GM23248 (cell line): ENCODE results near the gene KCNC1. TPM values are rescaled to one million over a fixed set of nuclear protein-coding genes. Genes with fewer than 3 reads are reported as not detected.

Experiments used
- DNase-seq: peaks from one replicate; pipeline ENCODE4 v3.0.0-alpha.2; 2015
- H2AFZ ChIP-seq: fragments of 200-600 bp; sonication (generic); 2 replicates; pipeline ENCODE4 v1.6.1; 2016; ENCODE audit warnings: antibody characterized with exemption
- H3F3A ChIP-seq: fragments of 200-600 bp; sonication (generic); 2 replicates; pipeline ENCODE4 v1.6.1; 2016; ENCODE audit warnings: mild to moderate bottlenecking, antibody characterized with exemption, mixed run types; ENCODE audit not compliant: insufficient read depth
- H3K27ac ChIP-seq: fragments of 200-600 bp; sonication (generic); 2 replicates; pipeline ENCODE4 v1.5.1; 2016; ENCODE audit warnings: mild to moderate bottlenecking
- H3K27me3 ChIP-seq: fragments of 200-600 bp; sonication (generic); replicated peaks from 2 replicates; pipeline ENCODE4 v1.6.1; 2016; ENCODE audit warnings: mild to moderate bottlenecking; ENCODE audit not compliant: insufficient read depth
- H3K36me3 ChIP-seq: fragments of 200-600 bp; sonication (generic); 2 replicates; pipeline ENCODE4 v1.6.1; 2016; ENCODE audit warnings: low read depth, mild to moderate bottlenecking
- H3K4me1 ChIP-seq: fragments of 200-600 bp; sonication (generic); 2 replicates; pipeline ENCODE4 v1.6.1; 2016; ENCODE audit warnings: mild to moderate bottlenecking; ENCODE audit not compliant: insufficient read depth
- H3K4me2 ChIP-seq: fragments of 200-600 bp; sonication (generic); one replicate; pipeline ENCODE4 v1.6.1; 2016; ENCODE audit warnings: mild to moderate bottlenecking; ENCODE audit not compliant: unreplicated experiment
- H3K4me3 ChIP-seq: fragments of 200-600 bp; sonication (generic); 2 replicates; pipeline ENCODE4 v1.5.1; 2016; ENCODE audit warnings: mild to moderate bottlenecking
- H3K79me2 ChIP-seq: fragments of 200-600 bp; sonication (generic); 2 replicates; pipeline ENCODE4 v1.6.1; 2016; ENCODE audit warnings: mild to moderate bottlenecking; ENCODE audit not compliant: insufficient read depth
- H3K9ac ChIP-seq: fragments of 200-600 bp; sonication (generic); 2 replicates; pipeline ENCODE4 v1.6.1; 2016; ENCODE audit warnings: mild to moderate bottlenecking
- H3K9me2 ChIP-seq: fragments of 200-600 bp; sonication (generic); 2 replicates; pipeline ENCODE4 v1.6.1; 2016; ENCODE audit warnings: mixed run types, mild to moderate bottlenecking, moderate library complexity; ENCODE audit not compliant: insufficient read depth
- H3K9me3 ChIP-seq: fragments of 200-600 bp; sonication (generic); one replicate; pipeline ENCODE4 v1.6.1; 2017; ENCODE audit warnings: low read depth
- H4K20me1 ChIP-seq: fragments of 200-600 bp; sonication (generic); 2 replicates; pipeline ENCODE4 v1.6.0; 2016; ENCODE audit not compliant: insufficient read depth
- EZH2 ChIP-seq: fragments of 200-600 bp; sonication (generic); IDR thresholded peaks from 2 replicates; pipeline ENCODE4 v1.6.1; 2018; ENCODE audit warnings: antibody characterized with exemption, mild to moderate bottlenecking; ENCODE audit not compliant: insufficient read depth, poor library complexity, severe bottlenecking
- EZH2phosphoT487 ChIP-seq: fragments of 200-600 bp; sonication (generic); IDR thresholded peaks from 2 replicates; pipeline ENCODE4 v1.6.1; 2018; ENCODE audit warnings: antibody characterized with exemption, moderate library complexity, mild to moderate bottlenecking, low read depth; ENCODE audit not compliant: insufficient read depth
- WGBS, 2 experiments: methylation state at CpG; one replicate each; pipeline ENCODE4 v1.1.6; 2015 to 2017; ENCODE audit warnings: low lambda C conversion rate in 2 of 2, low coverage in 1 of 2; ENCODE audit errors: missing lambda C conversion rate in 2 of 2; 5-methylcytosine and 5-hydroxymethylcytosine counted together
- in situ Hi-C: fragments of 300-500 bp; cut with MboI; formaldehyde crosslinking; loops from 2 replicates; pipeline ENCODE4 v1.15.0; 2020
- polyA plus RNA-seq: library from polyadenylated mRNA; unstranded; fragments of >200 nt; fragmentation: Nextera tagmentation; extraction: Ambion mirVana; gene quantifications from 2 replicates; pipeline ENCODE4 v1.2.1, GENCODE V29; 2016
- total RNA-seq: library from RNA; depleted of rRNA; stranded (reverse); fragments of >200 nt; shearing (Covaris generic); gene quantifications from 2 replicates; pipeline ENCODE4 v1.2.3, GENCODE V29; 2014

The KCNC1 gene
- total and polyA plus RNA-seq, 2 experiments from 2014 or later = not detected

- Histone ChIP-seq H3K4me2 (no peak overlapping the region), H2AFZ (no peak overlapping the region), H3K27me3 (no peaks in the 10 kb centered on the region), H3K4me3 (no peak overlapping the region), H3K9me2 (no peaks in the 10 kb centered on the region), H3K4me1 (no peaks in the 10 kb centered on the region), H3K9me3 (no peaks in the 10 kb centered on the region), H3K27ac (no peak overlapping the region), H3F3A (no peaks in the 10 kb centered on the region), H4K20me1 (no peaks in the 10 kb centered on the region), H3K36me3 (no peaks in the 10 kb centered on the region), H3K9ac (no peak overlapping the region), H3K79me2 (no peaks in the 10 kb centered on the region)
- in situ Hi-C loops = no loop called here
- no peak for TF ChIP-seq EZH2
- no peak for TF ChIP-seq EZH2phosphoT487
- DNase-seq = no peak
- WGBS, 2 experiments = 71 to 89% methylated on average over 2 of the region's 2 CpGs
Observed at GRCh38 chr11:17767914-17768313, 33.3 kb downstream of the KCNC1 start.

GRCh38 chr11:17768547-17768946 lies 34.0 kb downstream of the KCNC1 start:
- no peak overlapping the region for H3K9ac ChIP-seq
- H3K4me1 ChIP-seq = no peaks in the 10 kb centered on the region
- in situ Hi-C loops = no loop called here
- H3F3A ChIP-seq = no peaks in the 10 kb centered on the region
- H3K9me2 ChIP-seq = no peaks in the 10 kb centered on the region
- H3K27me3 ChIP-seq = no peaks in the 10 kb centered on the region
- no peak overlapping the region for H3K4me2 ChIP-seq
- H3K36me3 ChIP-seq = no peaks in the 10 kb centered on the region
- H3K79me2 ChIP-seq = no peaks in the 10 kb centered on the region
- H3K4me3 ChIP-seq = no peak overlapping the region
- H2AFZ ChIP-seq = no peak overlapping the region
- 57% methylated on average over 4 to 7 of the region's 7 CpGs for WGBS, 2 experiments
- no peaks in the 10 kb centered on the region for H4K20me1 ChIP-seq
- H3K9me3 ChIP-seq = no peaks in the 10 kb centered on the region
- TF ChIP-seq EZH2phosphoT487 = no peak
- TF ChIP-seq EZH2 = no peak
- no peak overlapping the region for H3K27ac ChIP-seq
- DNase-seq = no peak

DNA sequence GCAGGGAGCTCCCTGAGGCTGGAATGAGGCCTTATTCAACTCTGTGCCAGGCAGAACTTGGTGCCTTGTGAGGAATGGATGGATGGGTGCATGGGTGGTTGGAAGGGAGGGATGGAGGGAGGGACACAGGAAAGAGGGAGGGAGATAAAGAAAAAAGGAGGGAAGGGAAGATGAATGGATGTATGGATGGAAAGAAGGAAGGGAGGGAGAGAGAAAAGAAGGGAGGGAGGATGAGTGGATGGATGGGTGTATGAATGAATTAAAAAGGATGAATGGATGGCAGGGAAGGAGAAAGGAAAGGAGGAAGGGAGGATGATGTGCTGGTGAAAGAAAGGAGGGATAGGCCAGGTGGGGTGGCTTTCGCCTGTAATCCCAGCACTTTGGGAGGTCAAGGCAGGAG lies 34.6 kb downstream of the KCNC1 start:
- in situ Hi-C loops = no loop called here
- H3K79me2 ChIP-seq = no peaks in the 10 kb centered on the region
- no peak overlapping the region for H3K27ac ChIP-seq
- no peaks in the 10 kb centered on the region for H3K27me3 ChIP-seq
- no peaks in the 10 kb centered on the region for H3K36me3 ChIP-seq
- H3K4me3 ChIP-seq = no peak overlapping the region
- no peak overlapping the region for H3K4me2 ChIP-seq
- 38 to 54% methylated on average over 1 of the region's 1 CpG for WGBS, 2 experiments
- H3K9me3 ChIP-seq = no peaks in the 10 kb centered on the region
- no peak for DNase-seq
- H3K9ac ChIP-seq = no peak overlapping the region
- H3K4me1 ChIP-seq = no peaks in the 10 kb centered on the region
- H2AFZ ChIP-seq = no peak overlapping the region
- no peaks in the 10 kb centered on the region for H3F3A ChIP-seq
- H3K9me2 ChIP-seq = no peaks in the 10 kb centered on the region
- TF ChIP-seq EZH2phosphoT487 = no peak
- H4K20me1 ChIP-seq = no peaks in the 10 kb centered on the region

DNA sequence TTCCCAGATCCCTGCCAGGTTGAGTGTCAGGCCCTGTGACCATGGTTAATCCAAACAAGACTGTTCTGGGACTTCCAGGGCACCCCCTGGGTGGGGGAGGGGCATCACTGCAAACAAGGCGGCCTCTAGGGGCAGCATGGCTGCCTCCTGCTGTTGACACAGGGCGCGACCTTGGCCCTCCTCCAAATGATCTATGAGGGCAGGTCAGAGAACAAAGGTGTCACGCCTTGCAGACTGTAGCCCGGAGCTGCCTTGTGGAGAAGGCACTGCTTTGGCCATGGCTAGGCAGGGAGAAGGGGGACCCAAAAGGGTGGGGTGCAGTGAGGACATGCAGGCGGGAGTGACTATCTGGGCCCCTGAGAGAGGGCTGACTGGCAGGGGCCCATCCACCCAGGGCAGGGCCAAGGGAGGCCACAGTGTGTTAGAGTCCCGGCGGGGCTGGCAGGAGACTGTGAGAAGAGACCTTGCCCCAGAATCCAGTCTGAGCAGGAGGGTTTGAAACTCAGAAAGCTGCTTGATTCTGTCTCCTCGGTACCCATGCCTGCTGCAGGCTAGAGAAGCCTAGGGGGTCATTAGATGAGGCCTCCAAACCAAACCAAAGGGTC lies 35.6 kb downstream of the KCNC1 start:
- Histone ChIP-seq H3K9me2 (no peaks in the 10 kb centered on the region), H3K27me3 (no peaks in the 10 kb centered on the region), H3K36me3 (no peaks in the 10 kb centered on the region), H3K9ac (no peak overlapping the region), H3K4me1 (no peaks in the 10 kb centered on the region), H3F3A (no peaks in the 10 kb centered on the region), H2AFZ (no peak overlapping the region), H3K79me2 (no peaks in the 10 kb centered on the region), H3K4me2 (no peak overlapping the region), H3K4me3 (no peak overlapping the region), H3K27ac (no peak overlapping the region), H3K9me3 (no peaks in the 10 kb centered on the region), H4K20me1 (no peaks in the 10 kb centered on the region)
- DNase-seq = no peak
- in situ Hi-C loops = no loop called here
- 73 to 75% methylated on average over 9 of the region's 9 CpGs for WGBS, 2 experiments
- TF ChIP-seq EZH2 (no peak), EZH2phosphoT487 (no peak)

GRCh38 chr11:17770917-17771316 lies 36.3 kb downstream of the KCNC1 start:
- Histone ChIP-seq H3K36me3 (no peaks in the 10 kb centered on the region), H3K79me2 (no peaks in the 10 kb centered on the region), H4K20me1 (no peaks in the 10 kb centered on the region), H3K4me2 (no peak overlapping the region), H3K4me1 (no peaks in the 10 kb centered on the region), H2AFZ (no peak overlapping the region), H3K9ac (no peak overlapping the region), H3K27me3 (no peaks in the 10 kb centered on the region), H3K4me3 (no peak overlapping the region), H3K9me2 (no peaks in the 10 kb centered on the region), H3K27ac (no peak overlapping the region), H3F3A (no peaks in the 10 kb centered on the region), H3K9me3 (no peaks in the 10 kb centered on the region)
- in situ Hi-C loops = no loop called here
- TF ChIP-seq EZH2 = no peak
- no peak for TF ChIP-seq EZH2phosphoT487
- DNase-seq = no peak
